Right lobe of liver (tissue), 6 donors: ENCODE data around the gene STAT4. TPM values are rescaled to one million over a fixed set of nuclear protein-coding genes. Genes with fewer than 3 reads are reported as not detected.

Experiments
- ATAC-seq, 4 donors: fragments of 200-7000 bp; cut with Tn5 transposase; one replicate each; pipeline ENCODE4 v1.9.1; 2020; ENCODE audit warnings: mild to moderate bottlenecking in 4 of 4, moderate library complexity in 4 of 4
- DNase-seq, 3 donors: peaks; one replicate each; pipeline ENCODE4 v3.0.0-alpha.2; 2020
- H3K27ac ChIP-seq, 3 donors: fragments of 200-600 bp; one replicate each; pipeline ENCODE4 v1.8.0; 2022
- H3K27me3 ChIP-seq, 2 donors: fragments of 200-600 bp; one replicate each; pipeline ENCODE4 v1.8.0; 2022
- H3K36me3 ChIP-seq, 4 donors: fragments of 200-600 bp; sonication (generic) in 1 of 4; one replicate each; pipeline versions ENCODE4 v1.5.1 to v1.8.0; 2017 to 2022; ENCODE audit warnings: control low read depth in 1 of 4
- H3K4me1 ChIP-seq, 4 donors: fragments of 200-600 bp; sonication (generic) in 1 of 4; one replicate each; pipeline versions ENCODE4 v1.5.1 to v1.8.0; 2017 to 2022; ENCODE audit warnings: control low read depth in 1 of 4
- H3K4me3 ChIP-seq, 3 donors: fragments of 200-600 bp; one replicate each; pipeline ENCODE4 v1.8.0; 2022
- H3K9me3 ChIP-seq, 4 donors: fragments of 200-600 bp; sonication (generic) in 1 of 4; one replicate each; pipeline versions ENCODE4 v1.5.1 to v1.8.0; 2017 to 2022; ENCODE audit warnings: control low read depth in 1 of 4
- POLR2A ChIP-seq: fragments of 450-650 bp; IDR thresholded peaks from one replicate; pipeline ENCODE4 v1.6.1; 2017; ENCODE audit warnings: antibody characterized with exemption, mild to moderate bottlenecking
- WGBS: methylation state at CpG from one replicate; pipeline ENCODE4 v1.1.6; 2018; ENCODE audit warnings: low coverage, low lambda C conversion rate; ENCODE audit not compliant: insufficient coverage; ENCODE audit errors: missing lambda C conversion rate; 5-methylcytosine and 5-hydroxymethylcytosine counted together
- intact Hi-C, 2 donors: fragments of 100-400 bp; cut with DNase I; formaldehyde crosslinking; loops; one replicate each; pipeline versions ENCODE4 v1.11.2 to v1.14.1; 2022
- total RNA-seq, 6 experiments: library from RNA; depleted of rRNA in 2 of 6; stranded (reverse); fragments of >200 nt in 2 of 6; fragmentation: NEBNext Ultra II Directional in 3 of 6; extraction: Animal tissue kit (Norgen Biotek cat#: 25700) in 3 of 6; gene quantifications; one replicate each; pipeline versions ENCODE4 v1.1.0 to v1.2.4, GENCODE V29; 2016 to 2023
- TF ChIP-seq, protein P1 (sequence below), 4 donors: fragments of 200-600 bp in 3 of 4; fragments of 450-650 bp in 1 of 4; IDR thresholded peaks; one replicate each; pipeline versions ENCODE4 v1.5.1 to v1.8.0; 2016 to 2022; ENCODE audit warnings: antibody characterized with exemption in 4 of 4, mild to moderate bottlenecking in 2 of 4
- donor health status: DM: no; HTN: yes; CAD: no.
- donor health status: DM: no; HTN: no; CAD: no.
- donor health status: DM: no; HTN: no; CAD: no.
- donor health status: DM: no; HTN: yes; CAD: no.
- donor health status: DM: no; HTN: yes; CAD: no.

The STAT4 gene
- total RNA-seq, 6 experiments from 2014 or later, result 0.90 to 6.1 (median 3.2) TPM

DNA sequence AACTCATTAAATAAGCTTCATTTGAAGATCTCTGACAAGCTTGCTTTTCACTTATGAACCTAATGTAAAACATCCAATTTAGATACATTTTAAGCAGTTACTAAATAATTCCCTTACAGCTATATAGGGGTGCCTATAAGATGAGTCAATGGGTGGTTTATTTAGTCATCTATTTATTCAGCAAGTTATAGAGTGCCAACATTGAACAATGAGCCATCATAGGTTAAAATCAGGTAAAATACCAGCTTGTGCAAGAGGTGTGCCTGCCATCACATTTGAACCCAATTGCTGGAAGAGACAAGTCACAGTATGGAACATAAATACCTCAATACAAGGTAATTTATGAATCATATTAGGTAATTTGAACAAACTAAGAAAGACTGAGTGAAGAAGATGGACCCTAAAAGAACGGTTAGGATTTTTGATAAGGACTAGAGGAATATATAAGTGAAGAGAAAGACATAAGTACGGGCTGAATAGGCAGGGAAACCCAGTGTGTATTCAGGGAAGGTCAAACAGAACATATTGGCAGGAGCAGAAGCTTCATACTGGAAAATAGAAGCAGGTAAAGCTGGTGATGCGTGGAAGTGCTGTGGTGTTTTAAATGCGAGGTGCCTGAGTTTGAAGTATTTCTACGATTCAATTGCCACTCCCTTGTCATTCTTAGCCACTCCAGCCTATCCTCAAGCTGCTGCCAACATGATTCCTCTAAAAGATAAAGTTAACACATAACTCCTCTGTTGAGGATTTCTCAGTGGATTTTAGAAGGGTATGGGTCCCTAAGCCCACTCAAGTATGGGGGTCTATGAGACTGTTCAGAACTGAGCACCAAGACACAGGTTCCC, 18.9 kb upstream of the STAT4 start:
- Histone ChIP-seq H3K27ac (peak overlapping the region; percentile 45 to 78 (median 69)), H3K4me3 (no peak overlapping the region), H3K4me1 (peaks cover 0 to 91% (median 30%) of the 10 kb centered on the region in 4 donors), H3K36me3 (no peaks in the 10 kb centered on the region), H3K9me3 (no peaks in the 10 kb centered on the region), H3K27me3 (no peaks in the 10 kb centered on the region)
- 43% methylated on average over 4 of the region's 5 CpGs for WGBS
- ATAC-seq (peak; percentile 10 to 51 (median 48)), DNase-seq (no peak)
- TF ChIP-seq, protein P1, sequence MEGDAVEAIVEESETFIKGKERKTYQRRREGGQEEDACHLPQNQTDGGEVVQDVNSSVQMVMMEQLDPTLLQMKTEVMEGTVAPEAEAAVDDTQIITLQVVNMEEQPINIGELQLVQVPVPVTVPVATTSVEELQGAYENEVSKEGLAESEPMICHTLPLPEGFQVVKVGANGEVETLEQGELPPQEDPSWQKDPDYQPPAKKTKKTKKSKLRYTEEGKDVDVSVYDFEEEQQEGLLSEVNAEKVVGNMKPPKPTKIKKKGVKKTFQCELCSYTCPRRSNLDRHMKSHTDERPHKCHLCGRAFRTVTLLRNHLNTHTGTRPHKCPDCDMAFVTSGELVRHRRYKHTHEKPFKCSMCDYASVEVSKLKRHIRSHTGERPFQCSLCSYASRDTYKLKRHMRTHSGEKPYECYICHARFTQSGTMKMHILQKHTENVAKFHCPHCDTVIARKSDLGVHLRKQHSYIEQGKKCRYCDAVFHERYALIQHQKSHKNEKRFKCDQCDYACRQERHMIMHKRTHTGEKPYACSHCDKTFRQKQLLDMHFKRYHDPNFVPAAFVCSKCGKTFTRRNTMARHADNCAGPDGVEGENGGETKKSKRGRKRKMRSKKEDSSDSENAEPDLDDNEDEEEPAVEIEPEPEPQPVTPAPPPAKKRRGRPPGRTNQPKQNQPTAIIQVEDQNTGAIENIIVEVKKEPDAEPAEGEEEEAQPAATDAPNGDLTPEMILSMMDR (IDR thresholded peaks at IDR 0.05), result no peak
- TF ChIP-seq POLR2A, result no peak
- intact Hi-C loops, result loop anchor here in 1 of 2 donors (10.0 kb wide), 2 partner anchors 75 to 335 kb away; partner anchors contain the start of gene MYO1B

DNA sequence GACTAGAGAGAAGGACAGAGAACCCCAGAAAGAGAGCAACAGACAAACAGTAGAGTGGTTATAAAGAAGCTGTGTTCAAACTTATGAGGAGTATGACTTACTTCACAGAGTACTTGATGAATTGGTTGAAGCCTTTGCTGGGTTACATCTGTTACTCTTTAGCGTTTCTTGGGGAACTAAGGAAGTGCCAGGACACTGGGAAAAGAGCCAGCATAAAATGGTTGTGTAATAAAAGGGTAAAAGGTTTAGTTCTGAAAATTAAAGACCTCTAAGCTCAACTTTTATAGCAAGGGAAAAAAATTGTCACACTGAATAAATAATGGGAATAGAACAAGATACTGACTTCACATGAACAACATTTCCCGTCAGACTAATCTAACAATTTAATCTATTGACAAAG, 17.0 kb upstream of the STAT4 start:
- TF ChIP-seq, protein P1 (IDR thresholded peaks at IDR 0.05), result no peak
- TF ChIP-seq POLR2A, result no peak
- Histone ChIP-seq H3K27ac (peak overlapping the region; percentile 27 to 78 (median 71)), H3K4me1 (peaks cover 0 to 80% (median 27%) of the 10 kb centered on the region in 4 donors), H3K36me3 (no peaks in the 10 kb centered on the region), H3K9me3 (no peaks in the 10 kb centered on the region), H3K4me3 (no peak overlapping the region), H3K27me3 (no peaks in the 10 kb centered on the region)
- intact Hi-C loops, result loop anchor here in 1 of 2 donors (10.0 kb wide), 1 partner anchor 337 kb away; no protein-coding TSS in a partner anchor
- ATAC-seq (peak in 3 of 4 donors; percentile 17 to 24 (median 22)), DNase-seq (no peak)
- 11% methylated on average over 2 of the region's 2 CpGs for WGBS

DNA sequence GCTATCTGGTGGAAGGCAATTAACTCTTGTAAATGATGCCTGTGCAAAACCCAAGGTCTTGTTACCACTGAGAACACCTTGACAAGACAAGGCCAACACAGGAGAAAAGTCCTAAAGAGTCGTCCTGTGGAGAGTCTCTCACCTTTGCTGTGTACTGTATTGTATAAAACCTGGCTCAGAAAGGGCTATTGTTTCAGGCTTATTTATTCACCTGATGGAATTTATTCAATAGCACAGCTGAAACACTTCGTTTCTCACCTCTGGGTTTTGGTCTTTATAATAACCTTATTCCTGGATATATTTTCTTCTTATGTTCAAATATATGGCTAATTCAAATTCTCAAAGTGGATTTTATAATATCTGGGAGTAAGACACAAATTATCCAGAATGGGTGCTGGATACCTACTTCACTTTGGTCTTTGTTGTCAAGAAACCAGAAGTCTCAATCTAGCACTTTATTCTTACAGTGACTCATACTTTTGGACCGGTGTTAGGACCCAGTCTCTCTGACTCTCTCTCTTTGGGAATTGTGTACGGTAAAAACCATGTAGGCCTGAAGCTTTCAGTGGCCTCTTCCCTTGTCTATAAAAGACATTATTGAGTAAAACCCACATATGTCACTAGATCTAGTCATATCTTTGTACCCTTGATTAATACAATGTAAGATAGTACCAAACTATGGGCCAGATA, 16.1 kb upstream of the STAT4 start:
- peaks cover 0 to 72% (median 23%) of the 10 kb centered on the region in 4 donors for H3K4me1 ChIP-seq
- TF ChIP-seq POLR2A, result no peak
- TF ChIP-seq, protein P1 (IDR thresholded peaks at IDR 0.05), result no peak
- 58% methylated on average over 4 of the region's 4 CpGs for WGBS
- DNase-seq (no peak), ATAC-seq (no peak)
- no peaks in the 10 kb centered on the region for H3K36me3 ChIP-seq
- H3K4me3 ChIP-seq, result no peak overlapping the region
- no peaks in the 10 kb centered on the region for H3K27me3 ChIP-seq
- H3K9me3 ChIP-seq, result no peaks in the 10 kb centered on the region
- intact Hi-C loops, result loop anchor here in 1 of 2 donors (10.0 kb wide), 1 partner anchor 338 kb away; no protein-coding TSS in a partner anchor
- H3K27ac ChIP-seq, result peak overlapping the region; percentile 7 to 78 (median 52)

DNA sequence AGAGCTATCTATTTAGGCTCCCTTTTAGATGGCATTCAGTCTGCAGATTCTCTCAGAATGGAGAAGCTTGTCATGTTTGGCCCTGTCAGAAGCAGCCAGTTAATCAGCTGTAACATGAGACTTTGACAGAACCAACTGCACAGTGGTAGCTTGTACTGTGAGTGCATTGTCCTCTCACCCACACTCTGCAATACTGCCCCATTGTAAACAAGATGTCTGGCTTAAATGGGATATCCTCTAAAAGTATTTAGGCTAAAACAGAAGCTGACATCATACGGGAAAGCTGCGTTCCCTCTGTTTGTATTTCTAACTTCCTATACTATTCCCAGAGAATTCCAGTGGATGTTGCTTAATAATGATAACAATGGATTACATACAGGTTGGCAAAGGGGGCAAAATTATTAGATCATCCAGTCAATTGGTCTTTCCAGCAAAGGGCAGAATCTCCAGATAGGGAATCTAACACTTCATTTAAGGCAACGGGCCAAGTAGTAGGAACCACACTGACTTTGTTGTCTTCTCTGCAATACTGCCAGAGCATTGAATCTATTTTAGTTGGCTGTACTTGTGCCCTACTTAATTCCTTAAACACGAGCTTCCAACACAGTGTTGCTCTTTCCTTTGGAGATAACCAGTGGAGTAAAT, 15.4 kb upstream of the STAT4 start:
- no peaks in the 10 kb centered on the region for H3K9me3 ChIP-seq
- peak in 1 of 3 donors; percentile 60 for DNase-seq
- TF ChIP-seq POLR2A, result no peak
- TF ChIP-seq, protein P1 (IDR thresholded peaks at IDR 0.05), result no peak
- whole genome bisulfite sequencing, result 19% methylated on average over 4 of the region's 4 CpGs
- peak overlapping the region in 2 of 3 donors; percentile 52 to 78 for H3K27ac ChIP-seq
- no peaks in the 10 kb centered on the region for H3K36me3 ChIP-seq
- H3K4me1 ChIP-seq, result peaks cover 0 to 65% (median 19%) of the 10 kb centered on the region in 4 donors
- ATAC-seq, result peak; percentile 72 to 91 (median 79)
- no peaks in the 10 kb centered on the region for H3K27me3 ChIP-seq
- intact Hi-C loops, result loop anchor here in 1 of 2 donors (10.0 kb wide), 1 partner anchor 339 kb away; no protein-coding TSS in a partner anchor
- H3K4me3 ChIP-seq, result no peak overlapping the region
